ENCODE measurements around the gene EHMT1.

The EHMT1 gene

GRCh38 chr9:137647096-137647714, 28.4 kb downstream of the EHMT1 start:
- no peak for DNase-seq

- no peak for DNase-seq
Observed at GRCh38 chr9:137648396-137648795, 29.6 kb downstream of the EHMT1 start.

GRCh38 chr9:137649553-137649952, 30.7 kb downstream of the EHMT1 start:
- DNase-seq: no peak

- no peak for DNase-seq
Observed at GRCh38 chr9:137650259-137650658, 31.5 kb downstream of the EHMT1 start.

- no peak for DNase-seq
Observed at GRCh38 chr9:137650779-137651178, 32.0 kb downstream of the EHMT1 start.

- DNase-seq: no peak
Observed at GRCh38 chr9:137656416-137656815, 37.6 kb downstream of the EHMT1 start.

GRCh38 chr9:137657606-137658005, 38.8 kb downstream of the EHMT1 start:
- no peak for DNase-seq

- no peak for DNase-seq
Observed at GRCh38 chr9:137658781-137659180, 40.0 kb downstream of the EHMT1 start.

GRCh38 chr9:137660144-137660543, 41.3 kb downstream of the EHMT1 start:
- DNase-seq: no peak

- DNase-seq: no peak
Observed at GRCh38 chr9:137663584-137663983, 44.8 kb downstream of the EHMT1 start.

GRCh38 chr9:137664676-137665075, 45.9 kb downstream of the EHMT1 start:
- DNase-seq: no peak

- no peak for DNase-seq
Observed at GRCh38 chr9:137665226-137665625, 46.4 kb downstream of the EHMT1 start.

- peak; percentile 46 for DNase-seq
Observed at GRCh38 chr9:137665697-137666512, 47.1 kb downstream of the EHMT1 start.

GRCh38 chr9:137666513-137666822, 47.7 kb downstream of the EHMT1 start:
- no peak for DNase-seq

GRCh38 chr9:137666955-137667670, 48.3 kb downstream of the EHMT1 start:
- no peak for DNase-seq

- DNase-seq: no peak
Observed at GRCh38 chr9:137668203-137668602, 49.4 kb downstream of the EHMT1 start.

GRCh38 chr9:137669261-137669672, 50.5 kb downstream of the EHMT1 start:
- peak; percentile 15 for DNase-seq

- DNase-seq: no peak
Observed at GRCh38 chr9:137670391-137671195, 51.8 kb downstream of the EHMT1 start.

GRCh38 chr9:137671196-137671538, 52.4 kb downstream of the EHMT1 start:
- no peak for DNase-seq

GRCh38 chr9:137671721-137672120, 52.9 kb downstream of the EHMT1 start:
- DNase-seq: no peak

GRCh38 chr9:137672907-137673791, 54.3 kb downstream of the EHMT1 start:
- DNase-seq: peak; percentile 69

GRCh38 chr9:137673886-137674285, 55.1 kb downstream of the EHMT1 start:
- DNase-seq: no peak
